GM12878 (cell line): ENCODE results near the gene MMP1. TPM values are rescaled to one million over a fixed set of nuclear protein-coding genes. Genes with fewer than 3 reads are reported as not detected.

ENCODE experiments used
- ATAC-seq: fragments of 200-7000 bp; cut with Tn5 transposase; 3 replicates; pipeline ENCODE4 v1.9.1; 2020; ENCODE audit warnings: mild to moderate bottlenecking, moderate library complexity
- BruUV-seq: library from RNA; stranded (reverse); fragments of 400-500 nt; replicated peaks from 2 replicates; lab custom pipeline; 2021; lab: Mats Ljungman, UMichigan
- CTCF ChIA-PET: fragments of 300-600 bp; sonication (Branson Sonifier 250); formaldehyde crosslinking; extraction: SDS; loops from one replicate; lab custom pipeline; 2021; ENCODE audit warnings: inconsistent platforms; lab: Yijun Ruan, JAX
- POLR2A ChIA-PET: fragments of 350-600 bp; formaldehyde crosslinking; extraction: SDS; loops from one replicate; lab custom pipeline; 2021; ENCODE audit warnings: inconsistent platforms; lab: Charles Lee
- RAD21 ChIA-PET: fragments of 300-600 bp; sonication (Branson Sonifier 250); formaldehyde crosslinking; loops from one replicate; lab custom pipeline; 2023; ENCODE audit warnings: antibody characterized with exemption; ENCODE audit not compliant: unreplicated experiment; lab: Charles Lee
- SMC1A ChIA-PET: fragments of 300-600 bp; sonication (Branson Sonifier 250); formaldehyde crosslinking; loops from one replicate; lab custom pipeline; 2023; ENCODE audit not compliant: unreplicated experiment, uncharacterized antibody; lab: Charles Lee
- DNase-seq: peaks from one replicate; pipeline ENCODE4 v3.0.0-alpha.2; 2011; ENCODE audit warnings: low read depth, low spot score
- FAIRE-seq: peaks from 3 replicates; lab custom pipeline; 2011; peaks lifted over from hg19 to GRCh38; lab: Jason Lieb, UNC
- H2AFZ ChIP-seq: 2 replicates; pipeline ENCODE4 v1.6.0; 2011; ENCODE audit warnings: low read depth, low read length, control low read depth; ENCODE audit not compliant: control insufficient read depth
- H3K27ac ChIP-seq: 2 replicates; pipeline ENCODE4 v1.5.1; 2011; ENCODE audit warnings: control low read depth; ENCODE audit not compliant: control insufficient read depth, insufficient read depth
- H3K27me3 ChIP-seq, 2 experiments: replicated peaks in 1 of 2; 2 replicates each; pipeline versions ENCODE4 v1.6.0 to v1.6.1; 2011; ENCODE audit warnings: low read length in 1 of 2; ENCODE audit not compliant: control insufficient read depth in 2 of 2, insufficient read depth in 2 of 2
- H3K36me3 ChIP-seq, 2 experiments: 2 replicates each; pipeline ENCODE4 v1.5.1; 2011; ENCODE audit warnings: low read length in 1 of 2; ENCODE audit not compliant: control insufficient read depth in 2 of 2, insufficient read depth in 2 of 2
- H3K4me1 ChIP-seq: 2 replicates; pipeline ENCODE4 v1.6.1; 2011; ENCODE audit warnings: mild to moderate bottlenecking, low read length, moderate library complexity, mixed read lengths; ENCODE audit not compliant: control insufficient read depth, insufficient read depth
- H3K4me2 ChIP-seq: 2 replicates; pipeline ENCODE4 v1.6.0; 2011; ENCODE audit warnings: control low read depth; ENCODE audit not compliant: control insufficient read depth, insufficient read depth
- H3K4me3 ChIP-seq: fragments of 200-600 bp; sonication (generic); 2 replicates; pipeline ENCODE4 v1.5.1; 2016
- H3K79me2 ChIP-seq: 2 replicates; pipeline ENCODE4 v1.6.0; 2011; ENCODE audit warnings: low read length; ENCODE audit not compliant: control insufficient read depth, insufficient read depth
- H3K9ac ChIP-seq: 2 replicates; pipeline ENCODE4 v1.8.0; 2011; ENCODE audit warnings: low read length, control low read depth, mixed read lengths; ENCODE audit not compliant: control insufficient read depth, insufficient read depth
- H3K9me3 ChIP-seq: replicated peaks from 3 replicates; pipeline ENCODE4 v1.5.1; 2011; ENCODE audit warnings: mild to moderate bottlenecking, low read length; ENCODE audit not compliant: control insufficient read depth, insufficient read depth
- H4K20me1 ChIP-seq: 2 replicates; pipeline ENCODE4 v1.6.0; 2011; ENCODE audit not compliant: control insufficient read depth, insufficient read depth
- CHD4 ChIP-seq: fragments of 200-600 bp; sonication (generic); IDR thresholded peaks from 2 replicates; pipeline ENCODE4 v1.6.1; 2016; ENCODE audit warnings: mild to moderate bottlenecking
- ESRRA ChIP-seq: IDR thresholded peaks from 2 replicates; pipeline ENCODE4 v1.6.1; 2012; ENCODE audit warnings: mild to moderate bottlenecking, low read length, improper control_type of control experiment
- FOXM1 ChIP-seq: IDR thresholded peaks from 2 replicates; pipeline ENCODE4 v1.6.1; 2012; ENCODE audit warnings: low read depth, mild to moderate bottlenecking, inconsistent platforms, low read length, moderate library complexity
- NR2C1 ChIP-seq: fragments of 450-650 bp; IDR thresholded peaks from 2 replicates; pipeline ENCODE4 v1.6.1; 2017; ENCODE audit warnings: antibody characterized with exemption, mild to moderate bottlenecking, moderate library complexity
- NR2C2 ChIP-seq: IDR thresholded peaks from 2 replicates; pipeline ENCODE4 v1.6.1; 2011; ENCODE audit warnings: borderline replicate concordance, low read depth; ENCODE audit not compliant: control insufficient read depth, insufficient read length
- PML ChIP-seq: IDR thresholded peaks from 2 replicates; pipeline ENCODE4 v1.6.1; 2012; ENCODE audit warnings: low read length, inconsistent platforms
- RUNX3 ChIP-seq: IDR thresholded peaks from 2 replicates; pipeline ENCODE4 v1.6.1; 2012; ENCODE audit warnings: low read length, inconsistent platforms
- WGBS: methylation state at CpG from one replicate; pipeline ENCODE4 v1.1.6; 2016; ENCODE audit warnings: low lambda C conversion rate; ENCODE audit not compliant: insufficient replicate concordance, insufficient coverage; ENCODE audit errors: missing lambda C conversion rate; 5-methylcytosine and 5-hydroxymethylcytosine counted together
- in situ Hi-C: fragments of 300-500 bp; cut with MboI; formaldehyde crosslinking; loops from 9 replicates; pipeline ENCODE4 v1.14.3; 2018; ENCODE audit warnings: mixed read lengths
- intact Hi-C: fragments of 100-400 bp; cut with micrococcal nuclease; formaldehyde crosslinking; loops from one replicate; pipeline ENCODE4 v1.14.2; 2022; ENCODE audit not compliant: unreplicated experiment
- polyA plus RNA-seq, 11 experiments: library from polyadenylated mRNA; depleted of rRNA in 4 of 11; unstranded in 6 of 11; stranded (reverse) in 5 of 11; fragments of >200 nt; fragmentation: Nextera tagmentation in 4 of 11; fragmentation: Illumina TruSeq in 1 of 11; extraction: Ambion mirVana in 4 of 11; extraction: Trizol in 1 of 11; gene quantifications; 1 replicate in 1 of 11; 2 replicates in 10 of 11; pipeline versions ENCODE4 v1.2.1 to v1.2.3, GENCODE V29; 2011 to 2016; ENCODE audit warnings: inconsistent platforms in 2 of 11, missing spikeins in 2 of 11, low read depth in 1 of 11
- total RNA-seq, 4 experiments: library from RNA; depleted of rRNA in 3 of 4; stranded (reverse); fragments of >200 nt in 3 of 4; fragmentation: Illumina TruSeq in 1 of 4; extraction: Trizol in 1 of 4; gene quantifications; 2 replicates each; pipeline versions ENCODE4 v1.2.1 to v1.2.3, GENCODE V29; 2013 to 2021
- TF ChIP-seq, protein P1 (sequence below): IDR thresholded peaks from 2 replicates; pipeline ENCODE4 v1.6.1; 2011; ENCODE audit warnings: low read depth, low read length, improper control_type of control experiment, borderline replicate concordance
- TF ChIP-seq, protein P2 (sequence below): fragments of 450-650 bp; IDR thresholded peaks from 2 replicates; pipeline ENCODE4 v1.6.1; 2016; ENCODE audit warnings: mild to moderate bottlenecking

MMP1 gene
- total and polyA plus RNA-seq, 10 of the 15 experiments (the other 5 are each of a cell fraction or from before 2014, with no cell fraction given): not detected

DNA sequence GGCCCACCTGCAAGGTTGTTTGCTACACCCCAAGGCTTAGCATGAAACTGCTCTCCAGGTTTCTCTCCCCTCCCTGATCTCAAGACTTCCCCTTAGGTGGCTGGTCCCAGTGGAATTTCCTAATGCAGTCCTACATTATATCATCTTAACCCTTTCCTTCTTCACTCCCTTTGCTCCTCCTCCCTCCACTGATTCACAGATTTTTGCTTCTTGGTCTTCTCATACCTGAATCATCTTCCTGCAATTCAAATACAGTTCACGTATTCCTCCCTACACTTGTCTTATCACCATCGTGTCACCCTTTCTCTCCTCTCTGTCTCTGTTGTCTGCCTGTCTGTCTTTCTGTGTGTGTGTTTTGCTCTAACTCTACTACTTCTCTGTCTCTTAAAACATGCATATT lies 34.5 kb downstream of the MMP1 start:
- CTCF ChIA-PET: no interaction called here
- Histone ChIP-seq H3K36me3 (no peaks in the 10 kb centered on the region), H3K4me1 (no peaks in the 10 kb centered on the region), H3K9me3 (no peaks in the 10 kb centered on the region), H3K79me2 (no peaks in the 10 kb centered on the region), H3K27me3 (no peaks in the 10 kb centered on the region; a peak in 2 of 4 replicates), H2AFZ (no peak overlapping the region), H3K27ac (no peak overlapping the region), H4K20me1 (no peaks in the 10 kb centered on the region), H3K9ac (no peak overlapping the region), H3K4me2 (no peak overlapping the region), H3K4me3 (no peak overlapping the region)
- BruUV-seq: no TSS peak
- no peak for TF ChIP-seq ESRRA
- no peak for TF ChIP-seq NR2C2
- TF ChIP-seq NR2C1: no peak
- no peak for TF ChIP-seq PML
- TF ChIP-seq FOXM1: no peak
- no peak for TF ChIP-seq RUNX3
- TF ChIP-seq, protein P1, sequence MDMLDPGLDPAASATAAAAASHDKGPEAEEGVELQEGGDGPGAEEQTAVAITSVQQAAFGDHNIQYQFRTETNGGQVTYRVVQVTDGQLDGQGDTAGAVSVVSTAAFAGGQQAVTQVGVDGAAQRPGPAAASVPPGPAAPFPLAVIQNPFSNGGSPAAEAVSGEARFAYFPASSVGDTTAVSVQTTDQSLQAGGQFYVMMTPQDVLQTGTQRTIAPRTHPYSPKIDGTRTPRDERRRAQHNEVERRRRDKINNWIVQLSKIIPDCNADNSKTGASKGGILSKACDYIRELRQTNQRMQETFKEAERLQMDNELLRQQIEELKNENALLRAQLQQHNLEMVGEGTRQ: no peak
- no peak for TF ChIP-seq CHD4
- TF ChIP-seq, protein P2, sequence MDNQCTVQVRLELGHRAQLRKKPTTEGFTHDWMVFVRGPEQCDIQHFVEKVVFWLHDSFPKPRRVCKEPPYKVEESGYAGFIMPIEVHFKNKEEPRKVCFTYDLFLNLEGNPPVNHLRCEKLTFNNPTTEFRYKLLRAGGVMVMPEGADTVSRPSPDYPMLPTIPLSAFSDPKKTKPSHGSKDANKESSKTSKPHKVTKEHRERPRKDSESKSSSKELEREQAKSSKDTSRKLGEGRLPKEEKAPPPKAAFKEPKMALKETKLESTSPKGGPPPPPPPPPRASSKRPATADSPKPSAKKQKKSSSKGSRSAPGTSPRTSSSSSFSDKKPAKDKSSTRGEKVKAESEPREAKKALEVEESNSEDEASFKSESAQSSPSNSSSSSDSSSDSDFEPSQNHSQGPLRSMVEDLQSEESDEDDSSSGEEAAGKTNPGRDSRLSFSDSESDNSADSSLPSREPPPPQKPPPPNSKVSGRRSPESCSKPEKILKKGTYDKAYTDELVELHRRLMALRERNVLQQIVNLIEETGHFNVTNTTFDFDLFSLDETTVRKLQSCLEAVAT: no peak
- in situ Hi-C loops (no loop called here), intact Hi-C loops (no loop called here)
- POLR2A ChIA-PET: no interaction called here
- ATAC-seq: no peak
- SMC1A ChIA-PET: no interaction called here
- whole genome bisulfite sequencing: 15% methylated on average over 2 of the region's 2 CpGs
- FAIRE-seq: no peak
- RAD21 ChIA-PET: no interaction called here
- no peak for DNase-seq
